HG02610 (cell line): ENCODE measurements around the gene NRDE2.
"Not testable (repeated sequence)": the region's sequence is repeated elsewhere in the genome, so short reads cannot be mapped to it uniquely, and the experiment has no call there.

Experiments
- ATAC-seq: cut with Tn5 transposase; IDR thresholded peaks from one replicate; pipeline ENCODE4 v1.9.1; 2021; ENCODE audit warnings: mild to moderate bottlenecking, moderate library complexity; ENCODE audit not compliant: unreplicated experiment

The NRDE2 gene

DNA sequence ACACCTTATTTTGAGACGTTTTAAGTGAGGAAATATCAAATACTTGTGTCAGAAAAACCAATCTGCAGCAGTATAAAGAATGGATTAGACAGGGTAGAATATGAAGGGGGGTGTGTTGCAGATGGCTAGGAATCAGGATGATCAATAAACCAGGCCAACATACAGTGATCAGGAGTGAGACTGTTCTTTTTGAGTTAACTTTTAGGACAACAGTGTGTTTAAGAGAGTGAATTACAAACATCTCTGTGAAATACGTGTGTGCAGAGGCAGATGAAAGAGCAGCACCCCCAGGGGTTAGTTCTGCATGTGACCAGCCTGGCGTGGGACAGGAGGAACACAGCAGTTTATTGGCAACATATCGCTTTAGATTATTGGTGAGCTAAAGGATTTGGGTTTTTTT is 10.6 kb upstream of the NRDE2 start:
- no peak for ATAC-seq

GRCh38 chr14:90341784-90342183 is 10.0 kb upstream of the NRDE2 start:
- ATAC-seq: no peak

DNA sequence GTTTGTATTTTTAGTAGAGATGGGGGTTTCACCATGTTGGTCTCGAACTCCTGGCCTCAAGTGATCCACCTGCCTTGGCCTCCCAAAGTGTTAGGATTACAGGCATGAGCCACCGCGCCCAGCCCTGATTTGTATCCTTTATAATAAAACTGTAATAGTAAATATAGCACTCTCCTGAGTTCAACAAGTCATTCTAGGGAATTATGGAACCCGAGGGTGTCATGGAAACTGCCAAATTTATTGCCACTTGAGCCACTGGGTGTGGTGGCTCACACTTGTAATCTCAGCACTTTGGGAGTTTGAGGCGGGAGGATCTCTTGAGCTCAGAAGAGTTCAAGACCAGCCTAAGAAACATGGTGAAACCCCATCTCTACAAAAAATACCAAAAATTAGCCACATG is 9.5 kb upstream of the NRDE2 start:
- not testable (repeated sequence) for ATAC-seq

- no peak for ATAC-seq
Measured at GRCh38 chr14:90336985-90337384, 5.2 kb upstream of the NRDE2 start.

- no peak for ATAC-seq
Measured at GRCh38 chr14:90336401-90336800, 4.7 kb upstream of the NRDE2 start.

DNA sequence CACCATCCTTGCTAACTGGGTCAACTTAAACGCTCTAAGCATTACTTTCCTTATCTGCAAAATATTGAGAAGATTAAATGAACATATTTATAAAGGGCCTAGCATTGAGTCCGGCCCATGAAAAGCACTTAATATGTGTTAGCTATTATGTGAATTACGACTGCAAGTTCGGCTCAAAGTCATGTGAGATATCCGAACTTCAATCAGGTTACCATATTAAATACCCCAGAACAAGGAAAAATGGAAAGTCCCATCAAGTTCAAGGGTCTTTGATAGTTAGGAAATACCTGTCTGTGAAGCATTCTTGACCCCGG is 487 bp upstream of the NRDE2 start:
- ATAC-seq: peak; percentile 3

DNA sequence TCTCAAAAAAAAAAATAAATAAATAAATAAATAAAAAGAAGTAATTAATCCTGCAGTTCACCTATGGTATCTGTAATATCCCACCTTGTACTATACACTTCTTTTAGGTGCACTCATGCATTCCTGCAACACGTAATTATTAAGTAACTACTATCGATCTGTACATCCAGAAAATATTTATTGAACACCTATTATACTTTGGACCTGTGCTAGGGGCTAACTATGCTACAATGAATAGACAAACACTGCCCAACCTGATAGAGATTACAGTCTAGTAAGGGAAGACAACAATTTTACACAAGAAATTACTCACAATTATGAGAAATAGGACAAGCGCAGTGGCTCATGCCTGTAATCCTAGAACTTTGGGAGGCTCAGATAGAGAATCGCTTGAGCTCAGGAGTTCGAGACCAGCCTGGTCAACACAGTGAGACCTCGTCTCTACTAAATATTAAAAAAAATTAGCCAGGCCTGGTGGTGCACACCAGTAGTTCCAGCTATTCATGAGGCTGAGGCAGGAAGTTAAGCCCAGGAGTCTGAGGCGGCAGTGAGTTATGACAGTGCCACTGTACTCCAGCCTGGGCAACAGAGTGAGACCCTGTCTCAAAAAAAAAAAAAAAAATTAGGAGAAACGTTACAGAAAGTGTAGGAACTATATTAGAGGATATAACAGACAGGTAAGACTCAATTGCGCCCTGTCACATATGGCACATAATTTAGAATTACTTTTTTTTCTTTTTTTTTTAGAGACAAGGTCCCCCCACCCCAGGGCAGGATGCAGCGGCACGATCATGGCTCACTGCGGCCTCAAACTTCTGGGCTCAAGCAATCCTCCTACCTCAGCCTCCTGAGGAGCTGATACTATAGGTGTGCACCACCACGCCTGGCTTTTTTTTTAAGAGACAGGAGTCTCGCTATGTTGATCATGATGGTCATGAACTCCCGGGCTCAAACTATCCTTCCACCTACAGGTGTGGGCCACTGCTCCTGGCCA is 1.2 kb downstream of the NRDE2 start:
- ATAC-seq: no peak

GRCh38 chr14:90321891-90322290 is 9.8 kb downstream of the NRDE2 start:
- no peak for ATAC-seq

DNA sequence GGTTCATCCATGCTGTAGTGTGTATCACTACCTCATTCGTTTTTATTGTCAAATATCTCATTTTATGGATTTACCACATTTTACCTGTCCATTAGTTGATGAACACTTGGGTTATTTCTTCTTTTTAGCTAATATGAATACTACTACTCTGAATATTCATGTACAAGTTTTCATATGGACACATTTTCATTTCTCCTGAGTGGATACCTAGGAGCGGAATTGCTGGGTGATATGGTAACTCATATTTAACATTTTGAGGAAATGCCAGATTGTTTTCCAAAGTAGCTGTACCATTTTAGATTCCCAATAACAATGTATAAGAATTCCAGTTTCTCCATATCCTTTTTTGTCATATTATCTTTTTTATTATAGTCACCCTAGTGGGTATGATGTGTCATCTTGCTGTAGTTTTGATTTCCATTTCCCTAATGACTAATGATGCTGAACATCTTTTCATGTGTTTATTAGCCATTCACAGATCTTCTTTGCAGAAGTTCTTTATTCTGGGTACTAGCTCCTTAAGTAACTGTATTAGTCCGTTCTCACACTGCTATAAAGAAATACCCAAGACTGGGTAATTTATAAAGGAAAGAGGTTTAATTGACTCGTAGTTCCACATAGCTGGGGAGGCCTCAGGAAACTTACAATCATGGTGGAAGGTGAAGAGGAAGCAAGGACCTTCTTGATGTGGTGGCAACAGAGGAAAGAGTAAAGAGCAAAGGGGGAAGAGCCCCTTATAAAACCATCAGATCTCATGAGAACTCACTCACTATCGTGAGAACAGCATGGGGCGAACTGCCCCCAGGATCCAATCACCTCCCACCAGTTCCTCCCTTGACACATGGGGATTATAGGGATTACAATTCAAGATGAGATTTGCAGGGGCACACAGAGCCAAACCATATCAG is 11.9 kb downstream of the NRDE2 start:
- no peak for ATAC-seq

DNA sequence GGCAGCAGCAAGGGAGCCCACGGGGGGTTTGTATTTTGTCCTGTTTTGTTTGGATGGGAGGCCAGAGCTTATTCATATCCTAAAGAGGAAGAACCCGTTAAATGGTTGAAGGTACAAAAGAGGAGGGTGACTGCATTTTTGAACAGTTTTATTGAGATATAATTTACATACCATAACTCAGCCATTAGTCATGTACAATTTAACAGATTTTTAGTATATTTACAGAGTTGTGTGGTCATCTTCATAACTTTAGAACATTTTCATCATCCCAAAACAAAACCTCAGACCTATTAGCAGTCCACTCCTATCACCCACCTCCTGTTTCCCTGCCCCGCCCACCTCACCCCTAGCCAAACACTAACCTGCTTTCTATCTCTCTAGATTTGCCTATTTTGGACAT is 12.6 kb downstream of the NRDE2 start:
- no peak for ATAC-seq

- ATAC-seq: no peak
Measured at GRCh38 chr14:90318016-90318415, 13.7 kb downstream of the NRDE2 start.

- no peak for ATAC-seq
Measured at GRCh38 chr14:90317286-90317685, 14.5 kb downstream of the NRDE2 start.

DNA sequence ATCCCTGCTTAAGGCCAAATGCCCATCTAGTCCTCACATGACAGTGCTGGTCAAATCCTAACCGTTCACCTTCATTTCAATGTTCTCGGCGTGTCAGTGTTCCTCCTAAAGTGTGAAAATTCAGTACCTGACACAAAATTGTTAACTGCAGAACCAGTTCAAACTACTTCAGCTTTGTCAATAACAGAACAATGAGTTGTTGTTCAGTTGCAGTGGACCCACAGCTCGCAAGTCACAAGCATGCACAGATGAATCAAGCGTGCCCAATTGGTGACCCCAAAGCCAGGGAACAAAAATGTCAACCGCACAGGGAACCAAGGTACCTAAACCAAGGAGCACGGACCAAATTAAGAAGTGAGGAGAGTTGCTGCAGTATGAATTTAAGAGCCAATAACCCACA is 23.2 kb downstream of the NRDE2 start:
- ATAC-seq: no peak

- ATAC-seq: no peak
Measured at GRCh38 chr14:90305176-90305601, 26.6 kb downstream of the NRDE2 start.

- ATAC-seq: no peak
Measured at GRCh38 chr14:90304502-90304901, 27.2 kb downstream of the NRDE2 start.

GRCh38 chr14:90303473-90303872 is 28.3 kb downstream of the NRDE2 start:
- ATAC-seq: no peak

DNA sequence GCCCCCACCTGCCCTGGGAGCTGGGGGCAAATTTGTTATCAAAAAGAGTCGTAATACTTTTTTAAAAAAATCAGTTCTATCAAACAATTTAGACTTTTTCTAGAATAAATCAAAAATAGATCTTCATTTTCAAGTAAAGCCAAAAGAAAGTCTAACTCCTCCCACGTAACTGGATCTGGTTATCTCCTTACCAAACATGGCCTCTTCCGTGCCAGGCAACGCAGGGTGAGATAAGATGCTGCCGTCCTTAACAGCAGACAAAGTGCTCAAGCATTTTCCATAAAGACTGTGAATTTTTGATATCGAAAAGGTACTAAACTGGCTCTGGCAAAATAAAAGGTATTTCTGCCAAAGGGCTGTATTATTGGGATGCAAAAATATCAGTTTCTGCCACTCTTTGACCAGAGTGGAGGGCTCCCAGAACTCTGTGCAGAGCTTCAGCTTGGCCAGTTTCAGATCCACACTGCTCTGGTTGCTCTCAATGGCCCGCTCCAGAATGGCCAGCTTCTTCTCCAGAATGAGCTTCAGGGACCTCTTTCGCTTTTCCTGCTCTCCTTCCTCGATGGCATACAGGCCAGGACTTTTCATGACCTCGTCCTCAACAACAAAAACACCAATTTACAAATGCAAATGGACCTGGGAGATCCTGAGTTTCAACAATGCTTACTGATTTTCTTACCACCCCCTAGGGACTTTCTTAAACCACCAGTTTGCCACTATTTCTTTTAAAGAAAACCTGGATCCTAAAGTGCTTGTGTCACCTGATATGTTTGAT is 29.0 kb downstream of the NRDE2 start:
- no peak for ATAC-seq

GRCh38 chr14:90301668-90302090 is 30.1 kb downstream of the NRDE2 start:
- no peak for ATAC-seq

GRCh38 chr14:90301122-90301521 is 30.6 kb downstream of the NRDE2 start:
- no peak for ATAC-seq

DNA sequence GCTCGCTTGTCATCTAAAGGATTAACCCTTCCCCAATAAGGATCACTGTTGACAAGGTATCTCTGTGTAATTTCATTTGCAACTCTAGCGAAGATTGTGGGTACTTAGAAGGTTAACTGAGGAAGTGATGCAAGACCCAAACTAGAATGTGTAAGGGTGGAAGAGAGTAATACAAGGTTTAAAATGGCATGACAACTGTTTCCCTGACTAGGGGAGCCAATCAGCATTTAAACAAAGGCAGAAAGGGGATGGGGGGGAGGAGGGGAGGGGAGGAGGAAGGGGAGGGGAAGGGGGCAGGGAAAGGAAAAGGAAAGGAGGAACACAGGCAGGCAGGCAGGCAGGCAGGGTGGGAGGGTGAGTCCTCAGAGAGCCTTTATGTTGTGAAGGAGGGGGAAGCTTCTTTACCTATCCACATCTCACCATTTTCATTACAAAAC is 31.1 kb downstream of the NRDE2 start:
- ATAC-seq: no peak

GRCh38 chr14:90299408-90299807 is 32.3 kb downstream of the NRDE2 start:
- no peak for ATAC-seq
